H1 (cell line): ENCODE data around the gene HSPA1B. TPM values are rescaled to one million over a fixed set of nuclear protein-coding genes. Genes with fewer than 3 reads are reported as not detected.
A peak's percentile ranks its signal among the peaks of the same experiment; 100 is the strongest.

Experiments
- ATF3 ChIP-seq: IDR thresholded peaks from 2 replicates; pipeline ENCODE4 v1.6.1; 2011; ENCODE audit warnings: low read depth, mild to moderate bottlenecking, low read length; ENCODE audit not compliant: insufficient read depth
- BRCA1 ChIP-seq: IDR thresholded peaks from 2 replicates; pipeline ENCODE4 v1.6.1; 2012; ENCODE audit warnings: low read depth, low read length, improper control_type of control experiment
- CBX8 ChIP-seq: fragments of 300-800, 300-1000 bp; sonication (generic); IDR thresholded peaks from 2 replicates; pipeline ENCODE4 v1.7.1; 2016; ENCODE audit warnings: low read depth, low read length, borderline replicate concordance
- CTCF ChIP-seq, 3 experiments: IDR thresholded peaks; 1 replicate in 2 of 3; 2 replicates in 1 of 3; pipeline versions ENCODE4 v1.5.1 to v1.6.1; 2011; ENCODE audit warnings: low read length in 3 of 3, mild to moderate bottlenecking in 3 of 3, inconsistent platforms in 2 of 3, low read depth in 1 of 3, moderate library complexity in 1 of 3; ENCODE audit not compliant: insufficient read depth in 1 of 3; ENCODE audit errors: control extremely low read depth in 1 of 3
- EZH2 ChIP-seq: fragments of 200-600 bp; sonication (generic); IDR thresholded peaks from 2 replicates; pipeline ENCODE4 v1.7.1; 2012; ENCODE audit warnings: low read depth, mild to moderate bottlenecking, moderate library complexity, low read length, inconsistent platforms; ENCODE audit not compliant: severe bottlenecking
- GABPA ChIP-seq: IDR thresholded peaks from 2 replicates; pipeline ENCODE4 v1.6.1; 2011; ENCODE audit warnings: mild to moderate bottlenecking, low read length, moderate library complexity, borderline replicate concordance; ENCODE audit not compliant: insufficient read depth
- HDAC2 ChIP-seq, 2 experiments: fragments of 300-600 bp in 1 of 2; sonication (generic) in 1 of 2; IDR thresholded peaks; 2 replicates each; pipeline ENCODE4 v1.6.1; 2011 to 2012; ENCODE audit warnings: low read depth in 2 of 2, low read length in 2 of 2, mild to moderate bottlenecking in 2 of 2, moderate library complexity in 2 of 2, borderline replicate concordance in 1 of 2, inconsistent platforms in 1 of 2
- HDAC6 ChIP-seq: IDR thresholded peaks from one replicate; pipeline ENCODE4 v1.7.1; 2012; ENCODE audit warnings: low read depth, mild to moderate bottlenecking, inconsistent platforms, low read length, moderate library complexity
- KDM5A ChIP-seq: fragments of 200-600 bp; IDR thresholded peaks from 2 replicates; pipeline ENCODE4 v1.7.1; 2012; ENCODE audit warnings: mild to moderate bottlenecking, low read length, inconsistent platforms, mixed read lengths
- MAFK ChIP-seq: IDR thresholded peaks from 2 replicates; pipeline ENCODE4 v1.6.1; 2012; ENCODE audit warnings: low read depth, mild to moderate bottlenecking, improper control_type of control experiment, low read length
- MAX ChIP-seq: IDR thresholded peaks from 2 replicates; pipeline ENCODE4 v1.6.1; 2012; ENCODE audit warnings: inconsistent platforms
- PHF8 ChIP-seq: fragments of 200-600 bp; sonication (generic); conservative IDR thresholded peaks from 2 replicates; pipeline ENCODE4 v1.7.1; 2012; ENCODE audit warnings: low read depth, mild to moderate bottlenecking, inconsistent platforms, low read length, moderate library complexity
- RFX5 ChIP-seq: IDR thresholded peaks from 2 replicates; pipeline ENCODE4 v1.6.1; 2011; ENCODE audit warnings: low read depth, low read length, improper control_type of control experiment, borderline replicate concordance
- RXRA ChIP-seq: IDR thresholded peaks from 2 replicates; pipeline ENCODE4 v1.6.1; 2011; ENCODE audit warnings: low read depth, mild to moderate bottlenecking, low read length, moderate library complexity; ENCODE audit not compliant: insufficient read depth
- SAP30 ChIP-seq: fragments of 300-600 bp; sonication (generic); IDR thresholded peaks from 2 replicates; pipeline ENCODE4 v1.7.1; 2012; ENCODE audit warnings: low read length, moderate library complexity, mild to moderate bottlenecking, inconsistent platforms; ENCODE audit not compliant: insufficient read depth, insufficient replicate concordance
- SRF ChIP-seq: IDR thresholded peaks from 2 replicates; pipeline ENCODE4 v1.6.1; 2011; ENCODE audit warnings: mild to moderate bottlenecking, low read depth, low read length, moderate library complexity
- SUZ12 ChIP-seq: fragments of 200-600 bp; sonication (generic); IDR thresholded peaks from 2 replicates; pipeline ENCODE4 v1.6.1; 2012; ENCODE audit warnings: mild to moderate bottlenecking, inconsistent platforms, low read length, moderate library complexity, mixed read lengths
- USF2 ChIP-seq: IDR thresholded peaks from 2 replicates; pipeline ENCODE4 v1.6.1; 2011; ENCODE audit warnings: low read length, improper control_type of control experiment
- polyA plus RNA-seq, 7 experiments: library from polyadenylated mRNA; depleted of rRNA in 3 of 7; stranded (reverse) in 5 of 7; unstranded in 2 of 7; fragments of >200 nt in 5 of 7; fragments of 200-250 nt in 2 of 7; gene quantifications; 1 replicate in 5 of 7; 2 replicates in 1 of 7; 4 replicates in 1 of 7; pipeline versions ENCODE4 v1.2.1 to v1.2.3, GENCODE V29; 2011 to 2013; ENCODE audit warnings: missing spikeins in 2 of 7, mixed read lengths in 2 of 7
- total RNA-seq: library from RNA; stranded (reverse); fragmentation: NEBNext Ultra II Directional; extraction: Animal tissue kit (Norgen Biotek cat#: 25700); gene quantifications from 2 replicates; pipeline ENCODE4 v1.2.1, GENCODE V29; 2021

The HSPA1B gene
- total and polyA plus RNA-seq, 2 of the 8 experiments (the other 6 are each of a cell fraction or from before 2014, with no cell fraction given): 36.6 to 76.6 TPM

- no peak for TF ChIP-seq SRF
- TF ChIP-seq RXRA: no peak
- TF ChIP-seq GABPA: no peak
- no peak for TF ChIP-seq MAFK
- peak; percentile 86 for TF ChIP-seq PHF8
- no peak for TF ChIP-seq EZH2
- no peak for TF ChIP-seq KDM5A
- no peak for TF ChIP-seq USF2
- TF ChIP-seq HDAC6: no peak
- no peak for TF ChIP-seq SAP30
- TF ChIP-seq SUZ12: no peak
- TF ChIP-seq BRCA1: no peak
- no peak for TF ChIP-seq ATF3
- no peak for TF ChIP-seq RFX5
- TF ChIP-seq CTCF (IDR thresholded peaks at IDR 0.05; ENCODE audit: control extremely low read depth in 1 of 3, insufficient read depth in 1 of 3, low read depth in 1 of 3, low read length in 3 of 3): no peak
- no peak for TF ChIP-seq CBX8
- TF ChIP-seq HDAC2 (IDR thresholded peaks at IDR 0.05; ENCODE audit: borderline replicate concordance in 1 of 2, low read depth in 2 of 2, low read length in 2 of 2): no peak
- TF ChIP-seq MAX: no peak; the same call in 1 of the 2 replicates
Measured at GRCh38 chr6:31827286-31828079, at the start of gene HSPA1B (continued).
